Effector memory CD4-positive, alpha-beta T cell (primary cell): ENCODE data around the gene CFH.
"Not testable (repeated sequence)": the region's sequence is repeated elsewhere in the genome, so short reads cannot be mapped to it uniquely, and the experiment has no call there.

Source experiments
- DNase-seq, 3 donors: peaks; one replicate each; pipeline ENCODE4 v3.0.0-alpha.2; 2020
- H3K27ac ChIP-seq: 2 replicates; pipeline ENCODE4 v1.7.0; 2013; ENCODE audit warnings: mild to moderate bottlenecking, low read length, moderate library complexity; ENCODE audit not compliant: insufficient read depth, poor library complexity, severe bottlenecking
- H3K27me3 ChIP-seq: replicated peaks from 2 replicates; pipeline ENCODE4 v1.7.0; 2013; ENCODE audit warnings: mild to moderate bottlenecking, low read length; ENCODE audit not compliant: insufficient read depth, control insufficient read depth, poor library complexity, severe bottlenecking
- H3K36me3 ChIP-seq: 2 replicates; pipeline ENCODE4 v1.7.0; 2013; ENCODE audit warnings: mild to moderate bottlenecking, low read length, moderate library complexity; ENCODE audit not compliant: control insufficient read depth, insufficient read depth
- H3K4me1 ChIP-seq: 2 replicates; pipeline ENCODE4 v1.7.0; 2013; ENCODE audit warnings: low read length, mild to moderate bottlenecking; ENCODE audit not compliant: control insufficient read depth, insufficient read depth, poor library complexity, severe bottlenecking
- H3K4me3 ChIP-seq: 2 replicates; pipeline ENCODE4 v1.7.0; 2013; ENCODE audit warnings: low read length, low read depth, mild to moderate bottlenecking; ENCODE audit not compliant: insufficient read depth, poor library complexity, severe bottlenecking
- H3K9me3 ChIP-seq: 2 replicates; pipeline ENCODE4 v1.7.0; 2013; ENCODE audit warnings: mild to moderate bottlenecking, low read length, moderate library complexity; ENCODE audit not compliant: control insufficient read depth

The CFH gene

GRCh38 chr1:196685506-196685905, 33.7 kb downstream of the CFH start:
- H3K36me3 ChIP-seq = no peaks in the 10 kb centered on the region
- H3K4me3 ChIP-seq = no peak overlapping the region
- H3K4me1 ChIP-seq = no peaks in the 10 kb centered on the region
- no peaks in the 10 kb centered on the region for H3K27me3 ChIP-seq
- H3K9me3 ChIP-seq = no peaks in the 10 kb centered on the region
- H3K27ac ChIP-seq = no peak overlapping the region
- no peak for DNase-seq

- H3K36me3 ChIP-seq = no peaks in the 10 kb centered on the region
- no peaks in the 10 kb centered on the region for H3K27me3 ChIP-seq
- H3K4me1 ChIP-seq = no peaks in the 10 kb centered on the region
- no peak overlapping the region for H3K4me3 ChIP-seq
- H3K9me3 ChIP-seq = no peaks in the 10 kb centered on the region
- no peak for DNase-seq
- H3K27ac ChIP-seq = no peak overlapping the region
These were observed 37.2 kb downstream of the CFH start for GRCh38 chr1:196689001-196689400.

GRCh38 chr1:196690582-196690981, 38.7 kb downstream of the CFH start:
- Histone ChIP-seq H3K27ac (no peak overlapping the region), H3K9me3 (no peaks in the 10 kb centered on the region), H3K4me3 (no peak overlapping the region), H3K36me3 (no peaks in the 10 kb centered on the region), H3K4me1 (no peaks in the 10 kb centered on the region), H3K27me3 (no peaks in the 10 kb centered on the region)
- DNase-seq = no peak

- no peak for DNase-seq
- no peaks in the 10 kb centered on the region for H3K36me3 ChIP-seq
- no peaks in the 10 kb centered on the region for H3K4me1 ChIP-seq
- H3K9me3 ChIP-seq = no peaks in the 10 kb centered on the region
- no peaks in the 10 kb centered on the region for H3K27me3 ChIP-seq
- no peak overlapping the region for H3K27ac ChIP-seq
- no peak overlapping the region for H3K4me3 ChIP-seq
These were observed 47.1 kb downstream of the CFH start for GRCh38 chr1:196698993-196699392.

- Histone ChIP-seq H3K9me3 (no peaks in the 10 kb centered on the region), H3K36me3 (no peaks in the 10 kb centered on the region), H3K27me3 (no peaks in the 10 kb centered on the region), H3K4me1 (no peaks in the 10 kb centered on the region), H3K27ac (no peak overlapping the region), H3K4me3 (no peak overlapping the region)
- no peak for DNase-seq
These were observed 49.3 kb downstream of the CFH start for GRCh38 chr1:196701144-196701543.

GRCh38 chr1:196709892-196710291, 58.0 kb downstream of the CFH start:
- DNase-seq, H3K27me3 ChIP-seq, H3K9me3 ChIP-seq, H3K36me3 ChIP-seq, H3K27ac ChIP-seq, H3K4me1 ChIP-seq, H3K4me3 ChIP-seq: not testable (repeated sequence)

- DNase-seq = no peak
- Histone ChIP-seq H3K27ac (no peak overlapping the region), H3K27me3 (no peaks in the 10 kb centered on the region), H3K4me3 (no peak overlapping the region), H3K4me1 (no peaks in the 10 kb centered on the region), H3K9me3 (no peaks in the 10 kb centered on the region), H3K36me3 (no peaks in the 10 kb centered on the region)
These were observed 66.0 kb downstream of the CFH start for GRCh38 chr1:196717868-196718267.

GRCh38 chr1:196723325-196724185, 71.7 kb downstream of the CFH start:
- Histone ChIP-seq H3K27ac (no peak overlapping the region), H3K36me3 (no peaks in the 10 kb centered on the region), H3K4me1 (no peaks in the 10 kb centered on the region), H3K27me3 (no peaks in the 10 kb centered on the region), H3K4me3 (no peak overlapping the region), H3K9me3 (no peaks in the 10 kb centered on the region)
- peak in 2 of 3 donors; percentile 6 to 24 for DNase-seq

GRCh38 chr1:196732526-196732925, 80.7 kb downstream of the CFH start:
- no peaks in the 10 kb centered on the region for H3K9me3 ChIP-seq
- no peaks in the 10 kb centered on the region for H3K36me3 ChIP-seq
- no peak for DNase-seq
- no peaks in the 10 kb centered on the region for H3K27me3 ChIP-seq
- no peak overlapping the region for H3K4me3 ChIP-seq
- H3K4me1 ChIP-seq = no peaks in the 10 kb centered on the region
- H3K27ac ChIP-seq = no peak overlapping the region

GRCh38 chr1:196733091-196733970, 81.5 kb downstream of the CFH start:
- H3K27ac ChIP-seq = no peak overlapping the region
- H3K9me3 ChIP-seq = no peaks in the 10 kb centered on the region
- H3K27me3 ChIP-seq = no peaks in the 10 kb centered on the region
- no peaks in the 10 kb centered on the region for H3K4me1 ChIP-seq
- no peak overlapping the region for H3K4me3 ChIP-seq
- no peak for DNase-seq
- H3K36me3 ChIP-seq = no peaks in the 10 kb centered on the region
